Endodermal cell (in vitro differentiated cells): ENCODE results near the gene HDAC1. TPM values are rescaled to one million over a fixed set of nuclear protein-coding genes. Genes with fewer than 3 reads are reported as not detected.
A peak's percentile ranks its signal among the peaks of the same experiment; 100 is the strongest.

Experiments
- DNase-seq: peaks from one replicate; pipeline ENCODE4 v3.0.0-alpha.2; 2017
- H3K27ac ChIP-seq: 2 replicates; pipeline ENCODE4 v1.5.1; 2013; ENCODE audit warnings: mild to moderate bottlenecking, low read depth, low read length, moderate library complexity
- H3K27me3 ChIP-seq: 2 replicates; pipeline ENCODE4 v1.6.1; 2013; ENCODE audit warnings: mild to moderate bottlenecking, low read length, moderate library complexity; ENCODE audit not compliant: insufficient read depth, control insufficient read depth, poor library complexity, severe bottlenecking
- H3K36me3 ChIP-seq: 2 replicates; pipeline ENCODE4 v1.7.0; 2013; ENCODE audit warnings: mild to moderate bottlenecking, low read length, moderate library complexity; ENCODE audit not compliant: control insufficient read depth, insufficient read depth
- H3K4me1 ChIP-seq: one replicate; pipeline ENCODE4 v1.7.0; 2013; ENCODE audit warnings: low read length; ENCODE audit not compliant: control insufficient read depth, insufficient read depth
- H3K4me3 ChIP-seq: 2 replicates; pipeline ENCODE4 v1.5.1; 2013; ENCODE audit warnings: mild to moderate bottlenecking, low read length, moderate library complexity
- H3K9ac ChIP-seq: 2 replicates; pipeline ENCODE4 v1.6.1; 2013; ENCODE audit warnings: mild to moderate bottlenecking, low read length, moderate library complexity; ENCODE audit not compliant: poor library complexity, severe bottlenecking; ENCODE audit errors: extremely low read depth
- H3K9me3 ChIP-seq: 2 replicates; pipeline ENCODE4 v1.6.1; 2013; ENCODE audit warnings: mild to moderate bottlenecking, low read length, moderate library complexity; ENCODE audit not compliant: control insufficient read depth
- H3K27ac Mint-ChIP-seq: 2 replicates; pipeline ENCODE4 v1.8.0; 2020; ENCODE audit warnings: mixed read lengths
- H3K27me3 Mint-ChIP-seq: 2 replicates; pipeline ENCODE4 v1.8.0; 2021; ENCODE audit warnings: mild to moderate bottlenecking, mixed read lengths; ENCODE audit not compliant: insufficient read depth
- H3K36me3 Mint-ChIP-seq: 2 replicates; pipeline ENCODE4 v1.8.0; 2020; ENCODE audit warnings: low read depth, mixed read lengths
- H3K4me1 Mint-ChIP-seq: 2 replicates; pipeline ENCODE4 v1.8.0; 2020; ENCODE audit warnings: mixed read lengths
- H3K4me3 Mint-ChIP-seq: 2 replicates; pipeline ENCODE4 v1.8.0; 2020; ENCODE audit warnings: mild to moderate bottlenecking, moderate library complexity, mixed read lengths
- H3K9me3 Mint-ChIP-seq: 2 replicates; pipeline ENCODE4 v1.8.0; 2020; ENCODE audit warnings: mild to moderate bottlenecking, mixed read lengths
- WGBS, 2 experiments: methylation state at CpG; one replicate each; pipeline versions ENCODE4 v1.1.5 to v1.1.7; 2013; ENCODE audit warnings: missing lambda C conversion rate in 2 of 2, mixed read lengths in 1 of 2; ENCODE audit not compliant: insufficient coverage in 1 of 2, insufficient read length in 1 of 2; 5-methylcytosine and 5-hydroxymethylcytosine counted together
- total RNA-seq, 2 donors: library from RNA; stranded (reverse); fragmentation: NEBNext Ultra II Directional in 1 of 2; extraction: Animal tissue kit (Norgen Biotek cat#: 25700) in 1 of 2; gene quantifications; 2 replicates in 1 of 2; 3 replicates in 1 of 2; pipeline ENCODE4 v1.2.1, GENCODE V29; 2021
- TF ChIP-seq, protein P1 (sequence below): fragments of 200-600 bp; sonication (generic); conservative IDR thresholded peaks from 2 replicates; pipeline ENCODE4 v1.5.0; 2021; ENCODE audit warnings: antibody characterized with exemption, mild to moderate bottlenecking

Gene HDAC1
- total RNA-seq, 2 donors from 2014 or later = 150 to 160 TPM

DNA sequence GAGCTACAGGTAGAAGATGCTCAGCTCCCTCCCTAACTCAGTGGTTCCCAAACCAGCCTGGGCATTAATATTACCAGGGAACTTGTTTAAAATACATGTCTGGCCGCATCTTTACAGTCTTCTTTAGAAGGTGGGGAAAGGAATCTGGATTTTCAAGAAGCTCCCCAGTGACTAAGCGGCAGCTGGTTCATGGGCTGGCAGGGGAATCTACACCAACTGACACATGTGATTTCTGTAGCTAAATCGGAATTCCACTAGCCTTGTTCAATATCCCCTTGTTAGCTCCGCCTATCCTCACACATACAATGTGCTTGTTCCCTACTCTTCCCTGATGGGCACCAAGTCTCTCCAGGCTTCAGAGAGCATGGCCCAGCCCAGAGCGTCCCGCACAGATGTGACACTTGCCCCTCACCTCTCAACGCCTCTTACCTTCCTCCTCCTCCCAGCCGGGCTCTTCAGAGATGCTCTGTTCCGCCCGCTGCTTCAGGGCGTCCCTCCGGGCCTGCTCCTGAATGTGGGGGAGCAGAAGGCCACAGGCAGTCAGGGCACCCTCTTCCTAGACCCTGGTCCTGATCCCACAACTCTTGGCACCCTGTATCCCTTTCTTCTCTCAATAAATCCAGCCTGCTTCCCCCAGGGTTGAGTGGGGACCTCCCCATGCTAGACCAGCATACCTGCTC, 85.8 kb downstream of the HDAC1 start:
- Histone ChIP-seq H3K9me3 (no peaks in the 10 kb centered on the region), H3K36me3 (peaks cover 94% of the 10 kb centered on the region), H3K27me3 (no peaks in the 10 kb centered on the region), H3K4me1 (no peaks in the 10 kb centered on the region), H3K27ac (no peak overlapping the region), H3K4me3 (no peak overlapping the region), H3K9ac (no peak overlapping the region)
- Mint-ChIP-seq H3K9me3 (no peaks in the 10 kb centered on the region), H3K36me3 (peaks cover 77% of the 10 kb centered on the region), H3K4me3 (no peak overlapping the region), H3K27ac (no peak overlapping the region), H3K4me1 (no peaks in the 10 kb centered on the region), H3K27me3 (no peaks in the 10 kb centered on the region)
- DNase-seq = no peak
- TF ChIP-seq, protein P1, sequence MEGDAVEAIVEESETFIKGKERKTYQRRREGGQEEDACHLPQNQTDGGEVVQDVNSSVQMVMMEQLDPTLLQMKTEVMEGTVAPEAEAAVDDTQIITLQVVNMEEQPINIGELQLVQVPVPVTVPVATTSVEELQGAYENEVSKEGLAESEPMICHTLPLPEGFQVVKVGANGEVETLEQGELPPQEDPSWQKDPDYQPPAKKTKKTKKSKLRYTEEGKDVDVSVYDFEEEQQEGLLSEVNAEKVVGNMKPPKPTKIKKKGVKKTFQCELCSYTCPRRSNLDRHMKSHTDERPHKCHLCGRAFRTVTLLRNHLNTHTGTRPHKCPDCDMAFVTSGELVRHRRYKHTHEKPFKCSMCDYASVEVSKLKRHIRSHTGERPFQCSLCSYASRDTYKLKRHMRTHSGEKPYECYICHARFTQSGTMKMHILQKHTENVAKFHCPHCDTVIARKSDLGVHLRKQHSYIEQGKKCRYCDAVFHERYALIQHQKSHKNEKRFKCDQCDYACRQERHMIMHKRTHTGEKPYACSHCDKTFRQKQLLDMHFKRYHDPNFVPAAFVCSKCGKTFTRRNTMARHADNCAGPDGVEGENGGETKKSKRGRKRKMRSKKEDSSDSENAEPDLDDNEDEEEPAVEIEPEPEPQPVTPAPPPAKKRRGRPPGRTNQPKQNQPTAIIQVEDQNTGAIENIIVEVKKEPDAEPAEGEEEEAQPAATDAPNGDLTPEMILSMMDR = no peak
- WGBS, 2 experiments = 92 to 98% methylated on average over 7 to 12 of the region's 12 CpGs

DNA sequence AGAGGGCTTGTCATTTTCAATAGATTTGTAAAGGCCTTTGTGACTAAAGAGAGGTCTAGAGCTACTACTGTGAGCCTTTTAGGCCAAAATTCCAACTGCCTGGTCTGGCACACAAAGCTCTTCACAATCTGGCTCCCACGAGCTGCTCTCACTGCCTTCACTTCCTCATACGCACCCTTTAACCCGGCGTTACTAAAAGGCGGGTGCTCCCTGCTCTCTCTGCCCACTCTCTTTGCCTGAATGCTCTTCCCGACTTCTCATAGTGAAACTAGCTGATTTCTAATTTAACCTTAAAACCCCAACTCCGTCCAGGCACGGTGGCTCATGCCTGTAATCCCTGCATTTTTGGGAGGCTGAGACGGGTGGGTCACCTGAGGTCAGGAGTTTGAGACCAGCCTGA, 88.2 kb downstream of the HDAC1 start:
- Mint-ChIP-seq H3K9me3 (no peaks in the 10 kb centered on the region), H3K4me3 (no peak overlapping the region), H3K36me3 (peaks cover 79% of the 10 kb centered on the region), H3K4me1 (no peaks in the 10 kb centered on the region), H3K27me3 (no peaks in the 10 kb centered on the region), H3K27ac (no peak overlapping the region)
- Histone ChIP-seq H3K36me3 (peaks cover 97% of the 10 kb centered on the region), H3K27me3 (no peaks in the 10 kb centered on the region), H3K9me3 (no peaks in the 10 kb centered on the region), H3K4me3 (no peak overlapping the region), H3K4me1 (no peaks in the 10 kb centered on the region), H3K9ac (no peak overlapping the region), H3K27ac (peak overlapping the region; percentile 38)
- TF ChIP-seq, protein P1 = no peak
- no peak for DNase-seq
- WGBS, 2 experiments = 88 to 96% methylated on average over 9 of the region's 9 CpGs

Other genes starting within 250 kb of the HDAC1 start
- 10 to 100 TPM; 11.0 to 20.3 TPM for gene TMEM39B, start 219.1 kb upstream of the HDAC1 start, total RNA-seq
- 100 to 1,000 TPM in 1 of 2 donors, 10 to 100 TPM in 1; 95.4 to 119 TPM for gene KPNA6, start 184.0 kb upstream of the HDAC1 start, total RNA-seq
- 10 to 100 TPM; 38.3 to 39.4 TPM for gene TXLNA, start 112.4 kb upstream of the HDAC1 start, total RNA-seq
- gene CCDC28B, start 91.5 kb upstream of the HDAC1 start, total RNA-seq = 10 to 100 TPM in 1 of 2 donors, 1 to 10 TPM in 1; 9.2 to 11.1 TPM
- gene IQCC, start 86.4 kb upstream of the HDAC1 start, total RNA-seq = 1 to 10 TPM; 4.7 to 6.3 TPM
- not detected for gene DCDC2B, start 83.0 kb upstream of the HDAC1 start, total RNA-seq
- 10 to 100 TPM; 35.1 to 35.5 TPM for gene TMEM234, start 69.7 kb upstream of the HDAC1 start, total RNA-seq
- 100 to 1,000 TPM; 194 to 198 TPM for gene EIF3I, start 69.7 kb upstream of the HDAC1 start, total RNA-seq
- gene FAM167B, start 44.9 kb upstream of the HDAC1 start, total RNA-seq = 1 to 10 TPM; 1.1 to 2.9 TPM
- 1 to 10 TPM; 1.8 to 4.4 TPM for gene LCK, start 40.8 kb upstream of the HDAC1 start, total RNA-seq
- 100 to 1,000 TPM; 484 to 543 TPM for gene MARCKSL1, start 44.1 kb downstream of the HDAC1 start, total RNA-seq
- 1 to 10 TPM; 6.8 to 8.4 TPM for gene FAM229A, start 70.4 kb downstream of the HDAC1 start, total RNA-seq
- 1 to 10 TPM; 3.4 to 6.4 TPM for gene TSSK3, start 70.5 kb downstream of the HDAC1 start, total RNA-seq
- 10 to 100 TPM; 61.7 to 68.3 TPM for gene BSDC1, start 102.4 kb downstream of the HDAC1 start, total RNA-seq
- gene ZBTB8B, start 173.0 kb downstream of the HDAC1 start, total RNA-seq = 1 to 10 TPM; 2.7 to 5.0 TPM
- gene ZBTB8A, start 247.3 kb downstream of the HDAC1 start, total RNA-seq = 10 to 100 TPM; 22.6 to 25.3 TPM